SU-DHL-6 (cell line): Measurements from ENCODE around the gene PPP1R11.

Source experiments
- H2AFZ ChIP-seq: fragments of 200-600 bp; sonication (generic); 2 replicates; pipeline ENCODE4 v1.6.1; 2014; ENCODE audit warnings: low read depth, mild to moderate bottlenecking, moderate library complexity, mixed read lengths, antibody characterized with exemption, low read length; ENCODE audit not compliant: severe bottlenecking
- H3F3A ChIP-seq: fragments of 200-600 bp; shearing (Covaris generic); 2 replicates; pipeline ENCODE4 v1.6.0; 2016; ENCODE audit warnings: antibody characterized with exemption, mild to moderate bottlenecking; ENCODE audit not compliant: insufficient read depth
- H3K27ac ChIP-seq: fragments of 200-600 bp; sonication (generic); 2 replicates; pipeline ENCODE4 v1.5.1; 2016; ENCODE audit warnings: low read depth, mild to moderate bottlenecking, low read length, moderate library complexity, mixed read lengths
- H3K27me3 ChIP-seq: fragments of 200-600 bp; sonication (generic), shearing (Covaris generic); 2 replicates; pipeline ENCODE4 v1.6.0; 2014; ENCODE audit warnings: mild to moderate bottlenecking, low read length
- H3K36me3 ChIP-seq: fragments of 200-600 bp; sonication (generic); 2 replicates; pipeline ENCODE4 v1.6.1; 2014; ENCODE audit warnings: mild to moderate bottlenecking, low read length, mixed read lengths
- H3K4me2 ChIP-seq: fragments of 300-600, 200-600 bp; shearing (Covaris generic), sonication (generic); 2 replicates; pipeline ENCODE4 v1.6.0; 2014; ENCODE audit warnings: low read length, low read depth, mild to moderate bottlenecking; ENCODE audit not compliant: poor library complexity, severe bottlenecking
- H3K4me3 ChIP-seq: fragments of 200-600 bp; sonication (generic); 2 replicates; pipeline ENCODE4 v1.5.1; 2014; ENCODE audit warnings: antibody characterized with exemption, low read length, mild to moderate bottlenecking, mixed read lengths; ENCODE audit not compliant: insufficient read depth, poor library complexity, severe bottlenecking
- H3K79me2 ChIP-seq: fragments of 200-600 bp; sonication (generic); 2 replicates; pipeline ENCODE4 v1.6.1; 2014; ENCODE audit warnings: mild to moderate bottlenecking, low read length, moderate library complexity; ENCODE audit not compliant: insufficient read depth
- H3K9ac ChIP-seq: fragments of 200-600 bp; sonication (generic); 2 replicates; pipeline ENCODE4 v1.7.0; 2014; ENCODE audit warnings: mild to moderate bottlenecking, low read length
- H3K9me2 ChIP-seq: fragments of 200-600 bp; sonication (generic); replicated peaks from 2 replicates; pipeline ENCODE4 v1.6.1; 2014; ENCODE audit warnings: low read length; ENCODE audit not compliant: insufficient read depth
- H3K9me3 ChIP-seq: fragments of 200-600 bp; sonication (generic); 2 replicates; pipeline ENCODE4 v1.6.1; 2014; ENCODE audit warnings: low read length, mixed read lengths; ENCODE audit not compliant: insufficient read depth
- H4K20me1 ChIP-seq: fragments of 200-600 bp; sonication (generic); 2 replicates; pipeline ENCODE4 v1.6.1; 2014; ENCODE audit warnings: low read depth, mild to moderate bottlenecking, antibody characterized with exemption, low read length, moderate library complexity, mixed read lengths
- CTCF ChIP-seq: fragments of 200-600 bp; sonication (generic); IDR thresholded peaks from one replicate; pipeline ENCODE4 v1.5.1; 2017; ENCODE audit warnings: antibody characterized with exemption, mild to moderate bottlenecking, low read length, moderate library complexity; ENCODE audit not compliant: insufficient read depth, poor library complexity, severe bottlenecking
- EZH2phosphoT487 ChIP-seq: fragments of 200-600 bp; sonication (generic), shearing (Covaris generic); conservative IDR thresholded peaks from 2 replicates; pipeline ENCODE4 v1.6.1; 2018; ENCODE audit warnings: mild to moderate bottlenecking, antibody characterized with exemption, low read length, moderate library complexity, mixed read lengths

PPP1R11 gene

GRCh38 chr6:30043744-30044143 lies 23.3 kb upstream of the PPP1R11 start:
- no peaks in the 10 kb centered on the region for H3F3A ChIP-seq

DNA sequence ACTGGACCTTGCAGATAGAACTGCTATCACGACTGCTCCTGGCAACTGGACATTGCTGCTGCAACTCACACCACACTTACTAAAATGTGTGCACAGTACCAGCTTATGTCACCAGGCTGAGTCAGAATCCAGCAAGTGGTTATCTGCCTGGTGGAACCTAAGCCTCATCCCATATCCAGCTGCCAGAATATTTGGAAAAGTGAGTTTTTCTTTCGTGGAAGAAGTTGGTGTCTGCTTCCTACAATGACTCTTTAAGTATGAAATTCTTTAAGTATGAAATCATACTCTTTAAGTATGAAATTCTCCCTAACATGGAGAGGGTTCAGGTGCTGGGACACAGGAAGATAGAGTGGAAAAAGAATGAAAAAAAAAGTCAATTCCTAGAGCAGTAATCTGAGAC lies 22.4 kb upstream of the PPP1R11 start:
- no peak overlapping the region for H3K27ac ChIP-seq
- no peaks in the 10 kb centered on the region for H4K20me1 ChIP-seq
- H3K27me3 ChIP-seq, result no peaks in the 10 kb centered on the region
- H3K9ac ChIP-seq, result no peak overlapping the region
- H3K4me2 ChIP-seq, result no peak overlapping the region
- H3F3A ChIP-seq, result no peaks in the 10 kb centered on the region
- no peak overlapping the region for H3K4me3 ChIP-seq
- H3K36me3 ChIP-seq, result no peaks in the 10 kb centered on the region
- H3K9me3 ChIP-seq, result no peaks in the 10 kb centered on the region
- H3K9me2 ChIP-seq, result no peaks in the 10 kb centered on the region
- H2AFZ ChIP-seq, result no peak overlapping the region
- TF ChIP-seq EZH2phosphoT487 (no peak), CTCF (no peak)
- H3K79me2 ChIP-seq, result no peaks in the 10 kb centered on the region

More at GRCh38 chr6:30043744-30044143, 23.3 kb upstream of the PPP1R11 start:
- no peak overlapping the region for H2AFZ ChIP-seq
- H3K27me3 ChIP-seq, result no peaks in the 10 kb centered on the region
- no peaks in the 10 kb centered on the region for H3K79me2 ChIP-seq
- H3K4me2 ChIP-seq, result no peak overlapping the region
- no peaks in the 10 kb centered on the region for H4K20me1 ChIP-seq
- H3K9ac ChIP-seq, result no peak overlapping the region
- H3K36me3 ChIP-seq, result no peaks in the 10 kb centered on the region
- no peak overlapping the region for H3K4me3 ChIP-seq
- no peak overlapping the region for H3K27ac ChIP-seq
- TF ChIP-seq CTCF, result no peak
- TF ChIP-seq EZH2phosphoT487, result no peak
- H3K9me2 ChIP-seq, result no peaks in the 10 kb centered on the region
- no peaks in the 10 kb centered on the region for H3K9me3 ChIP-seq

GRCh38 chr6:30047220-30047619 lies 19.8 kb upstream of the PPP1R11 start:
- no peaks in the 10 kb centered on the region for H3K9me3 ChIP-seq
- H3K79me2 ChIP-seq, result no peaks in the 10 kb centered on the region
- H3K9me2 ChIP-seq, result no peaks in the 10 kb centered on the region
- no peak overlapping the region for H3K27ac ChIP-seq
- H3K27me3 ChIP-seq, result no peaks in the 10 kb centered on the region
- no peak overlapping the region for H3K4me2 ChIP-seq
- H3K4me3 ChIP-seq, result no peak overlapping the region
- TF ChIP-seq CTCF (no peak), EZH2phosphoT487 (no peak)
- no peak overlapping the region for H2AFZ ChIP-seq
- H3K9ac ChIP-seq, result no peak overlapping the region
- no peaks in the 10 kb centered on the region for H3K36me3 ChIP-seq
- H4K20me1 ChIP-seq, result no peaks in the 10 kb centered on the region
- no peaks in the 10 kb centered on the region for H3F3A ChIP-seq
